SKM-1 (cell line): ENCODE results near the gene JAG1.
"Not testable (repeated sequence)": the region's sequence is repeated elsewhere in the genome, so short reads cannot be mapped to it uniquely, and the experiment has no call there.

Experiments
- DNase-seq: peaks from one replicate; lab custom pipeline; 2025; ENCODE audit not compliant: unreplicated experiment; lab: John Stamatoyannopoulos, UW

JAG1 gene

DNA sequence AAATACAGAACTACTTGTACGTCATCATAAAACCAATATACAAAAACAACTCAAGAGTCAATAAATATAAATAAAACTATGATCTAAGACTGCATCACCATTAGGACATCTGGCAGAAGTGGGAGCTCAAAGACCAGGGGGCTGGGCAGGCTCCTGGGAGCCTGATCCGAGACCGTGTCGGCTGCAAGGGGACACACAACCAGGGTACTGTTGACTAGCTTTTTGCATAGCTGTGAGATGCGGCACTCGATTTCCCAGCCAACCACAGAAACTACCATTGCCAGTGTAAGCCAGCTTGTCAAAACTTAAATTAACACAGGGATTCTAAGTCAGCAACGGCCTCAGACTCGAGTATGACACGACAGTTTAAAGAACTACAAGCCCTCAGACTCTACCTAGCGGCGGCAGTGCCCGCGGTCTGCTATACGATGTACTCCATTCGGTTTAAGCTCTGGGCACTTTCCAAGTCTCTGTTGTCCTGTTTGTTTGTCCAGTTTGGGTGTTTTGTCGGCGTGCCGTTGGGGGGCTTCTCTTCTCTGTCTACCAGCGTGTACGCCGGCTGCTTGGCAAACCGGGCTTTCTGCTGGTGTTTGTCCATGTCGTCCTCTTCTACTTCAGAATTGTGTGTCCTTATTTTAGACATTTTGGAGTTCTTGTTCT, 34.6 kb downstream of the JAG1 start:
- DNase-seq = no peak

DNA sequence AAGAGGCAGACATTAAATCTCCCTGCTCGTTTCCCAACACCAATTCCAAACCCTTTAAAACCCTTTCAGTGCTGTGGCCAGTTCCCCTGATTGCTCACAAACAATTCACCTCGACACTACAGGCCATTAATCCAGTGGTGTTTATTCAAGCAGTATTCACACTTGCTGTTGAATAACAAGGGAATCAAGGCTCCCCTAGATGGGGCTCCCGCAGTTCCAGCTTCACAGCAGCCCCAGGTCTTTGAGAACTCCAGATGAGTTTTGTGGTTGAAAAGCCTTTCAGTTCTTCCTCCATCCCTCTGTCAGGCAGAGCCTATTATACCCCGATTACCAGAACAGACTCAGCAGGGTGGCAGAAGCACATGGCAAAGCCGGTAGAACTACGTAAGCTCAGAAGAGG, 36.2 kb downstream of the JAG1 start:
- DNase-seq = no peak

DNA sequence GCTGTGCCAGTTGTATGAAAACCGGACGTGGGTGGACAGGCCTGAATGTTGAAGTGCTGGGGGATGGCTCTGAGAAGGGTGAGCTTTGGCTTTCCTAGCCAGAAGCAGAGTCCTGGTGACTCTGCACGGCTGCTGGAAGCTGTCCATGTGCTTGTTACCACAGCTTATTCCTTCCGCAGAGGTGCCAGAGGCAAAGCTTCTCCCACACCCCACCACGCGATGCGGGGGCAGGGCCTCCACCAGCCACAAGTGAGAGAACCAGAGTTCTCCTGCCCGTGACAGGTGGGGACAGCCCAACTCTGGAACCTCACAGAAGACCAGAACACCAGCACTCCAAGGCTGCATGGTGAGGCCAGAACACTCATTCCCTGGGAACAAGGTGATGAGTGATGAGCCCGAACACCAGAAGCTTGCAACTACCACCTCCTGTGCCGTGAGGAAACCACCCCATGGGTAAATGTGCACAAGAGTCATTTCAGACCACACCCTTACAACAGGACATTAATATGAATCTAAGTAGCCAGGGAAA, 36.7 kb downstream of the JAG1 start:
- DNase-seq = no peak

GRCh38 chr20:10636326-10636818, 37.4 kb downstream of the JAG1 start:
- no peak for DNase-seq

DNA sequence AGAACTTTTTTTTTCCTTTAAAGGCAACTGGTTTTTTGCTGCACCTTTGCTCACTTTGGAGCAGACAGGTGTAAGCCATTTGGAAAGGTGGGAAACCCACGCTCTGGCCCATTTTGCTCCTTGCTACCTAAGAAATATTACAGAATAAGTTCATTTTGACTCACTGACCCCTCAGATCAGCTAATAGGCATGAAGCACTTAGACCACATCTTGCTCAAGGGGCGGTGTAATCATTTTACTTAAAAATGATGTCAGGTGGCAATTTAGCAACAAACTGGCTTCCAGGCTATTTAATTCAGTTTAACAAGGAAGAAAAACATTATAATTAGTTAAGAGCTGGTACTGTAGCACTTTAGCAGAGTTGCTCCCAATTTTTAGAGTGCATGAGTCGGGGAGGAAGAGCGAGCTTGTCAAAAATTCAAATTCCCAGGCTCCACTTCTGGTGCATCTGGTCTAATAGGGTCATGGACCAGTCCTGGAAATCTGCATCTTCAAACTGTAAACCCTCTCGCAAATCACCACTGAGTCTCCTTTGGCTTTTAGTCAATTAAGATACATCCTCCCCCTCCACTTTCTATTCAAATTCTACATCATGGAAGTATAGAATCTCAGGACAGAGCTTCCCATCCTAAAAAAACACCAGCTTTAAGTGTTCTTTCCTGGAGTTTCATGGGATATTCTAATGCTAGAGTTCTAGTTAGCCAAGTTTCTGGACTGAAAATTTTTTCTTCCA, 38.2 kb downstream of the JAG1 start:
- no peak for DNase-seq

DNA sequence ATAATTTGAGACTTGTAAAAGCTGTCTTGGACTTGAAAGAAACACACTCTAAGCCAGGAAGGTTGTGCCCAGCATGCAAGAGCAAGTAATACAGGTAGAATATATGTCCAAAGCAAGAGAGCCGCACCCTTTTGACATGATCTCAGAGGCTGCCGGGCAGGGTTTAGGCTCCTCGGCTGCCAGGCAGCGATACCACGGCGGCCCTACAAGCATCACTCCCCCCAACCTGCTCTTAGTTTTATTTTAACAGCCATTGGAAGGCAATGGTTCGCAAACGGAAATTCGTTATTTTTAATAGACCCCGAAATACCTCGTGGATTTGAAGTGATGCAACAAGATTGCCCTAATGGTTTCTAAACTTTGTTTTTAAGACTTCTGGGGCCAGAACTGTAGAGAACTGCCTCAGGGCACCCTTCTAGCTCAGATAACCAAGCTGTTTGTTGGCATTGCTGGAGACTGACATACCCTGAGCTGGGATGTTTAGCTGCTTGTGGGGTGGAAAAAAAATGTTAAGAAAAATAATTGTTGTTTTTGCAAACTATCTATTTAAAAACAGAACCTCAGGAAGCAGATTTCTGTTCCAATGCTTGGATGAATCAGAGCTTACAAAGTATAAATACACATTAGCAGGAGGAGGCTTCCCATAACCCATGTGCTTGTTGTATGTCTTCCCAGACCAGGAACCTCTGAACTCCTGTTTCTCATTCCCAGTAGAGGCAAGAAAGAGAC, 39.0 kb downstream of the JAG1 start:
- DNase-seq = no peak

- no peak for DNase-seq
Observed at GRCh38 chr20:10634211-10634610, 39.6 kb downstream of the JAG1 start.

DNA sequence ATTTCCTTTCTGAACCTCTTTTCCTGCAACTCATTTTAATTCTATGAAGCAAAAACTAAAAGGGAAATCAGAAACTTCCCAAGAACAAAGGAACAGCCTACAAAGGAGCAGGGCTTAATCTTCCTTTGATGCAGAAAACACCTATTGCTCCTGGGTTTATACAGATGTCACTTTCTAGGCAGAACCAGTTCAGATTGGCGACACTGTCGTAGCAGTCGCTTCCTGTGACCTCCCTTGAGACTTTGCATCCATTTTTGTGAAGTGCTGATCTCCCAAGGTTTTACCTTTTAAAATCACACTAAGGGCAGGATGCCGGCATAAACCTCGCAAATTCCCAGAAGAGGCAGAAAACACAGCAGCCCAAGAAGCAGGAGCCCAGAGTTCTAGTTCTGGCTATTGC, 40.1 kb downstream of the JAG1 start:
- no peak for DNase-seq

DNA sequence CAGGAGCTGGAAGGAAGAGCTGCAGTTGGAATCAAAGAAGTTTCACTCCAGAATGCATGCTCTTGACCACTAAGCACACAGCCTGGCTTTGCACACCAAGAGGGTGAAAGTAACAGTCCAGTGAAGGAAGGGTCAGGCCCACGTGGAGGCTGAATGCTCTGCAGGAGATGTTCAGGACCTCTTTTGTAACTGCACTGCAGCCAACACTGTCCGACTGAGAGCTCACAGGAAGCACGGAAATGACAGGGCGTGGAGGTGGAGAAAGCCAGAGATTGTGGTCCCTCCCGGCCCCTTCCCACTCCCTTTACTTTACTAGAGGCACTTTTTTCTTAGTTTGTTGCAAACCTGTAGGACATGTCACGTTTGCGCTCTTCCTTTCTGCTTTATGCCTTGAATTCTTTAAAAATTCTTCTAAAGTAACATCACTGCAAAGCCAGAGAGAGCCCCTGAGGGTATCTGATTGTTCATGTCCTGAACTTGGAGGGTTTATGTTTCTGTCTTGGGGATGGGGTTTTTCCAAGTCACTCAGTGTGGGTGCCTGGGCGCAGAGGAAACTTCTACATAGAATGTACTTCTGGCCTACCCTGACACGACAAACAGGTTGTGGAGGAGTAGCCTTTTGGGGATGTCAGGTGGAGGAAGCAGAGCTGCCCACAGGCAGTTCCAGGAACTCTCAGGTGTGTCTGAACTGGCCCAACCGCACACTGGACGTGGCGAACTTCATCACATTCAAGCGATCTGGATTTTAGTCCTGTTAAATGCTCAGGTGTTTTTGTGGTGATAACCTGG, 40.9 kb downstream of the JAG1 start:
- no peak for DNase-seq

DNA sequence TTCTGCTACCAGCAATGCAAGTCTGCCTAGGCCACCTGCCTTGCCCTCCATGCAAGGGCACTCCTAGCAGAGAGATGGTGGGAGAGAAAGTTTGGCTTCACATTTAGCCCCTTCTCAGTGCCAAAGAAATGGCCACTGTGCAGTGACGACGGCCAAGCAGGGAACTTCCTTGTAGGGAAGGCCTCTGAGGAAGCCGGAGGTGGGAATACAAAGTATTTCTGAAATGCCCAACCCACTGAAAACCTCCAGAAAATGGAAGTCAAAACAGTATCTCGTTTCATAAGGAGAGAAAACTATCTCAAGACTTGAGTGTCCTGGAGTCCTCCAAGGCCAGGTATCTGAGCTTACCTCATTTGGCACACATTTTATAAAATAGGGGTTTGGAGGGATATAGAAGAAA, 42.7 kb downstream of the JAG1 start:
- no peak for DNase-seq

- DNase-seq = no peak
Observed at GRCh38 chr20:10629946-10630650, 43.7 kb downstream of the JAG1 start.

GRCh38 chr20:10626896-10627295, 46.9 kb downstream of the JAG1 start:
- DNase-seq = no peak

- no peak for DNase-seq
Observed at GRCh38 chr20:10625641-10626040, 48.2 kb downstream of the JAG1 start.

DNA sequence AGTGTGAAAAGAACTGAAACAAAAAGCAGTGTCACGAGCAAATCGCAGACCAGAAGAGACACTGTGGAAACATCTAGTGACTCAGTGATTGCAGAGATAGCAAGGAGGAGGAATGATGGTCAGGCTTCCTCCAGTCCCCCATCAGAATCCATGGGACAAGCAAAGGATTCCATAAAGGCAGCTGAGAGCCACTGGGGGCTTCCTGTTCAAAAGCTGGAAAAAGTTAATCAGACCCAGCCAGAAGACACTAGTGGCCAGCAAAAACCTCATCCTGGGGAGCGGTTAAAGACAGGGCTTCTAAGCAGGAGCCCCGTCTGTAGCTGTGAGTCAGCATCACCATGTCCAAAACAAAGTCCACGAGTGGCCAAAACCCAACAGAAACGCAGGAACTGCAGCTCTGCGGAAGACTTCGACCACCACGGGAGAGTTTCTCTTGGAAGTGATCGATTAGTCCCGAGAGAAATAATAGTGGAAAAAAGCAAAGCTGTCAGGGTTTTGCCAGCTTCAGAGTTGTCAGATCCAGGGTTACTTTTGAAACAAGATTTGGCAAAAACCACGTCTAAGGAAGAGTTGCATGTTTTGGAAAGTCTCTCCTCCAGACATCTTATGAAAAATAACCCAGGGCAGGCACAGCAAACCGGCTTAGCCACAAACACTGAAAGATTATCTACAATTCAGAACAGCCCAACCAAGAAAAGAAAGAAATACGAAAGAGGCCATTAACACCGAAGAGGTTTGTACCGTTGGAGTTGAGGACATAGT, 51.0 kb downstream of the JAG1 start:
- no peak for DNase-seq

GRCh38 chr20:10621149-10621548, 52.6 kb downstream of the JAG1 start:
- DNase-seq = no peak

DNA sequence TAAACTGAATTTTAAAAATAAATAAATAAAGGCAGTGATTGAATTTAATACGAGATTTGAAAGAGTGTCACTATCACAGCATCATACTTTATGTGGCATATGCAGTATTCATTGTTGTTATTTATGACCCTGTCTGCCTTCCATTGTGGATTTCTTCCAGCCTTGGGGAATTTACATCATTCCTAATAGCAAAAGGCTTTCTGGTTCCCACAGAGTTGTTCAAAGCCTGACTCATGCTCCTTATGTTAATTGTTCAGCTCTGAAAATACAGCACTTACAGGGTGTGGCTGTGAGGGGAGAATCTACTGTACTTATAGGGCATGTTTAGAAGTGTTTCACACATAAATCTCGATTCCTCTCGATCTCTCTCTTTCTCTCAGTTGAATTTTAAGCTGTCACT, 54.4 kb downstream of the JAG1 start:
- DNase-seq = no peak

- DNase-seq = no peak
Observed at GRCh38 chr20:10618611-10619245, 55.1 kb downstream of the JAG1 start.

DNA sequence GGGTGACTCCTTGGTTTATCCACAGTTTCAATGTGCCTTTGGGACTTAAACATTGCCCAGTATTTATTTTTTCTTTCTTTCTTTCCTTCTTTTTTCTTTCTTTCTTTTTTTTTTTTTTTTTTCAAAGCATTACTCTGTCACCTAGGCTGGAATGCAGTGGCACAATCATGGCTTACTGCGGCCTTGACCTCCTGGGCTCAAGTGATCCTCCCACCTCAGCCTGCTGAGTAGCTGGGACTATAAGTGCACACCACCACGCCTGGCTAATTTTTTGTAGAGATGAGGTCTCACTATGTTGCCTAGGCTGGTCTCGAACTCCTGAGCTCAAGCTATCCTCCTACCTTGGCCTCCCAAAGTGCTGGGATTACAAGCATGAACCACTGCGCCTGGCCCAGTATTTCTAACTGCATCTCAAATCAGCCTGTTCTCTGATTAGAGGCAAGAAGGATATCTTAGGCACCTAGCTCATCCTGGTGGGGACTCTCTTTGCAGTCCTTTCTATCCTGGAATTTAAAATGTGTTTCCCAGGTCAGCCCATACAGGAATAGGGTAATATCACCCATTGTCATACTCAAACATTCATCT, 56.2 kb downstream of the JAG1 start:
- DNase-seq = not testable (repeated sequence)

- DNase-seq = no peak
Observed at GRCh38 chr20:10616212-10616611, 57.6 kb downstream of the JAG1 start.
